Germinal center (tissue), 1 donor: ENCODE results near the gene FGD2.
A peak's percentile ranks its signal among the peaks of the same experiment; 100 is the strongest.

Source experiments
- DNase-seq: peaks from one replicate; pipeline ENCODE4 v3.0.0; 2012; ENCODE audit warnings: mixed read lengths, low spot score

FGD2 gene

DNA sequence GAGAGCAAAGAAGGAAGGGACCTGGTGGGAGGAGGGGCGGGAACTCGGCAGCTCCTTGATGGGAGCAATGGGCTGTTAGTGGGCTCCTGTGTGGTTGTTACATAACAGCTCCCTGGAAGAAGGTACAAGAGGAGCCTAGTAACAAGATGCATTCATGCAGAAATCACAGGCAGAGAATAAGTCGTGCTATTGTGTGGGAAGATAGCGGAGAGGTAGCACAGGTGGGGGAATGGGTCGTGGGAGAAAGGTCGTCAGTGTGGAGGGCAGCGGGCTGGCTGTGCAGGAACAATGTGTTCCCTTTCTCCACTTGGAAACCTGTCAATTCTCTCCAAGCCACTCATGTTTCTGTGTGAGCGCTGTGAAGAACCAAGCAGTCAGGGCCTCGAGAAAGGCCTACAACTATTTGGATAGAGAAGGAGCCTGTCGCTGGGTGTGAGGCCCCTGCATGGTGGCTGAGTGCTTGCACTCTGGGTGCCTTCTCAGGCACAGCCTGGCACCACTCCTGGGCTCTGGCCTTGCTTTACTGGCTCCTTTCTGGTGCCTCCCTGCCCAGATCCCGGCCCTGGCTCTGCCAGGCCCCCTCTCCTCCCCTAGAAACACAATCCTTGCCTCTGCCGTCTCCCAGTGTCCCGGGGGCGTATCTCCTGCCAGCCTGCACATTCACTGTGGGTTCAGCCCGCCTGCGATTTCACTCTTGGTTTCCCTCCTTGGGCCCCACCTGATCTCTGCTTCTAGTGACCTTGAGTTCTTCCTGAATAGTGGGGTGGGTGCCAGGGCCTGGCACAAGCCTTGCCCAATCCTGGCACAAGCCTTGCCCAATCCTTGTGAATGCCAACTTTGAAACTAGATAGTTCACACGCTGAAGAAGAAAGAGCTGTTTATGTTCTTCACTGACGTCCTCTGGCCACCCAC lies 7.4 kb upstream of the FGD2 start:
- DNase-seq: no peak

DNA sequence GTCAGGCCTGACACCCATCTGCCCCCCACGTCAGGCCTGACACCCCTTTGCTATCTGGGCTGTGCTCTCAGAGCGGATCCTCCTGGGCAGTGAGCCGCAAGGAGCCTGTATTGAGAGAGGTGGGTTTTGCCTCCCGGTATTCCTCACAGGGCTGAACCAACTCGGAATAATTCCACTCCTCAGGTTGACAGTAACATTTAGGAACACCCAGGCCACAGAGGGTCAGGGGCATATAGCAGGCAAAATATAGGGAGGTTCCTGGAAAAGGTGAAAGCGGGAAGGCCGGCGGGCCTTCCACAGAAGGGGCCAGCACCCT lies 6.8 kb upstream of the FGD2 start:
- no peak for DNase-seq

DNA sequence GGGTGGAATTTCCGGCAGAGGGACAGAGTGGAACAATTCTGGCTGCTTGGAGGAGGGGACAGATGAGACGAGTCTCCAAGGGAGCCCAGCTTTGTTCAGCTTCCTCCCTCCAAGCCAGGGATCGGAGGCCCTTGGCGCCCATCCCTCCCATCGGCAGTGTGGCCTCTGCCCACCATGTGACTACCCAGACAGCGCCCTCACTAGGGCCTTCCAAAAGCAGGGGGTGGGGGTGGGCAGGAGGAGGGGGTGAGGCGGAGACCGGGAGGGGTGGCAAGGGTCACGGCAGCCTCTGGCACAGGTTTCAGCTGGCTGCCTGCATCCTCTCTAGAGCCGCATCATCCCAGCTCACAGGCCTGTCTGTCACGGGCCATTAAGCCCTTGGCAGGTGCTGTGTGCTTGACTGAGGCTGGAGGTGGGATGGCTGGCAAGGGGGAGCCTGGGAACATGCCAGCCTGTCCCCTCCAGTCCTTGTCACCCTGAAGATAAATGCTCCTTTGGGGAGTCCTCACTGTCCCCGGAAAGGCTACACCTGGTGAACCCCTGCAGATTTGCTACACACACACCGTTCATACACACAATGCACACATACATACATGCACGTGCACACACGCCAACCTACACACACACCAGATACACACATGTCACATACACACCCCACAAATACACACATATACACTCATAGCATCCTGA lies 6.2 kb upstream of the FGD2 start:
- no peak for DNase-seq

DNA sequence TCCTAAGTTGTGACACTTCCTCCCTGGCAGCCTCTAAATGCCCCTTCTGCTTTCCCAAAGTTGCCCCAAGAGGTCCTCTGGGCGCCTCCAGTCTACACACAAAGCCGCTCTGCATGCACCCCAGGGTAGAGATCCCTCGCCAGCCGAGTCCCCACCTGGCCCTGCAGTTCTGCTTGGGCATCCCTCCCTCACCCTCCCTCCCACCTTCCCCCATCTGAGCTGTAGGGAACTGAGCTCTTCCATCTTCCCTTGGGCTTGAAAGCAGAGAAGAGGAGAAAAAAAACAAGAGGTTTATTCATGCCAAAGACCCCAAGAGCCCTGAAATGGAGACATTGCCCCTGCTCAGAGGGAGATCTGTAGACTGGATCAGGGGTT lies 5.7 kb upstream of the FGD2 start:
- no peak for DNase-seq

DNA sequence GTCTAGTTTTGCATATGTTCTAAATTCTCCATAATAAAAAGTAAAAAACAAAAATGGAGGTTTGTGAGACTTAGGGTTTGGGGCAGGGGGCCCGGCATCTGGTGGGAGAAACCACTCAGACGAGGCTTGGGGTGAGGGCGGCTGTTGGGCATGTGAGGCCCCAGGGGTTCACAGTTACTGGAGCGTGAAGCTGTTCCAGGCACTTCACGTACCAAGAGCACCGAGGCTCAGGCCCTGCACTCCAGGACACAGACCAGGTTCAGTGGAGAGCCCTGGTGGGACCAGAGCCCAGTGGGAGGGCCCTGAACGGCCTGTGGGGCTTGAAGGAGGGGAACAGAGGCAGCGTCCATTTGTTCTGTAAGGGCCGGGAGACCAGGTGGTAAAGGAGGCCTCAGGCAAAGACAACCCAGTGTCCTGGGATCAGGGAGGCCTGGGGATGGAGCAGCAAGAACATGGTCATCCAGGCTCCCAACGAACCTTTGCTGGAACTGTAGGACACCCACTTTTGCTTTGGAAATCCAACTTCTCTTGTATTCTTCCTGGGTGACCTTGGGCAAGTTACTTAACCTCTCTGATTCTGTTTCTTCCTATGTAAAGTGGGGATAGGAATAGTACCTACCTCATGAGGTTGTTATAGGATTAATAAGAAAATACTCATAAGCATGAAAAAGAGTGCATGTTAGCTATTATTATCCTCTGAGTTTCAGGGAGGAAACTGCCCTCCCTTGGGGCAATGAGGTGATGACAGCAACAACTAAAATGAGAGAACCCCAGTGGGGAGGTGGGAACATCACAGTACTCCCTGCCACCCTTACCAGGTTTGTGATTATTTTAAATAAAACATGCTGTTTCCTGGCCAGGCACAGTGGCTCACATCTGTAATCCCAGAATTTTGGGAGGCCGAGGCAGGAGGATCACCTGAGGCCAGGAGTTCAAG lies 1.1 kb upstream of the FGD2 start:
- peak; percentile 85 for DNase-seq

DNA sequence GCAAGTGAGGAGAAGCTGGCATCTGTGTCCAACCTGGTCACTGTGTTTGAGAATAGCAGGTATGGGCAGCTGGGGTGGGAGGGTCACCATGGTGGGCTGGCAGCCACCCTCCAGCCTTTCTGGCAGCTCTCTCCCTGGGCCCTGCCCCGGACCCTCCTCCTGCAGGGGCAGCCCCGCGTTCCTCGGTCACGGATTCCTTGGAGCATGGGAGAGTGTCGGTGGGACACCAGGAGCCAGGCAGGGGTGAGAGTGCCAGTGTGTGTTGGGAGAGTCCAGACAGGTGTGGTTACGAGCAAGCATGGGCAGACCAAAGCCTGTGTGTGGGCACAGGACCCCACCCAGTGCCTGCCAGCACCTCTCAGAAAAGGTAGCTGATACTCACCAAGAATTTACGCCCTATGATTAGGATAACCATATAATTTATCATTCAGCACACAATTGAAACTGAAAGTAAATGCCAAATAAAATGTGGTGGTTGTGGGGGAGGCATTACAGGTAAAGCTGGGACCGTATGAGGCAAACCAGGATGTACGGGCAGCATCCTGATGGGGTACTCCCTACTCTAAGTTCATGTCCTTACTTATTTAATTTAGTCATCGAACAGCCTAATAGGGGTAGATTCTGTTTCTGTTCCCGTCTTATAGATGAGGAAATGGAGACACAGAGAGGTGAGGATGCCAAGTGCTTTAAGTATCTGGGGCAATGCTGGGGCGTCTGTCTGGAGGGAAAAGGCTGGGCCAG lies 542 bp downstream of the FGD2 start:
- peak; percentile 22 for DNase-seq

DNA sequence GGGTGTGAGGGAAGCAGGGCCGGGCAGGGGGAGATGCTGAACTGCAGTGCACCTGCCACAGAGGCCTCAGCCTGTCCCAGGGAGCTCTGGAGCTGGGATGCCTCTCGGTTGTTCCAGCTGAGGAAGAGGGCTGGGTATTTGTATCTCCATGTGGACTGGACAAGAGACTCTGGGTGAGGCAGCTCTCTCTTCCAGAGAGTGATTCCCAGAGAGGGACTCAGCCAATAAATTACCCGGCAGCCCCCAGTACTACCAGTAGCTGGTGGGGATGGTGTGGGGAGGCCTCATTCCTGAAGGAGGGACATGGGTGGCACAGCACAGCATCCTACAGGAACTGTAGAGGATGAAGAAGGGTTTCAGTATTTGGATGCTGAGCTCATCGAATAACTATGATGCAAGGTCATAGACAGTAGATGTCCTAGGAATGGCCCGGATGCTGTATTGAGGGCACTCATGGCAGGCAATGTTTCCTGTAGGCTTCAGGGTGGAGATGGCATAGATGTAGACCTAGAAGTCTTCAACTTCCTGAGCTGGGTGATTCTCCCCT lies 1.4 kb downstream of the FGD2 start:
- DNase-seq: no peak

DNA sequence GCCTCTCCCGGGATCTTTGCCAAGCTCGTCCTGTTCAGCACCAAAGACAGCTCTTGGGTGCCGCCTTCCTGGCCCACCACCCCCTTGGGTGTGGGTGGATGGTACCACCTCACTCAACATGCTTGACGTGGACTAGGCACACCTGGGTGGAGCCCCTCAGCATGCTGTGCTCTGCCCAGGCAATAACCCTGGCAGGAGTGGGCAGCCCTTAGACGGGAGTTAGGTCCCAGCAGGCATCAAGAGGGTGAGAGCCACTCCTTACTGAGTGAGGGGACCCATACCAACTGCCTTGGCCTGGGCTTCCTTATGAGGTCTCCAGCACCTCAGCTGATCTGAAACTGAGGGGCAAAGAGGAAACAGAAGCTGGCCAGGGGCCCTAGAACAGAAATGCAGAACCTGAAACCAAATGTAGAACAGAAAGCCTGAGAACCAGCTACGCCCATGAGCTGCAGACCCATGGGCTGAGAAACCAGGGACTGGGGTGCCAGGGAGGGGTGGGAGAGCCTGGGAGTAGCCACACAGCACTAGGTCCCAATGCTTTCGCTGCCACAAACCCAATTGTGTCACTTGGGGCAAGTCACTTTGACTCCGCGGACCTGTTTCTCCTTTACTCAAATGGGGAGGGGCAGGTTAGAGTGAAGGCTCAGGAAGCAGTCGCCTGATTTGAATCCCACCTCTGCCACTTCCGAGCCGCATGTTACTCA lies 2.0 kb downstream of the FGD2 start:
- DNase-seq: peak; percentile 71

DNA sequence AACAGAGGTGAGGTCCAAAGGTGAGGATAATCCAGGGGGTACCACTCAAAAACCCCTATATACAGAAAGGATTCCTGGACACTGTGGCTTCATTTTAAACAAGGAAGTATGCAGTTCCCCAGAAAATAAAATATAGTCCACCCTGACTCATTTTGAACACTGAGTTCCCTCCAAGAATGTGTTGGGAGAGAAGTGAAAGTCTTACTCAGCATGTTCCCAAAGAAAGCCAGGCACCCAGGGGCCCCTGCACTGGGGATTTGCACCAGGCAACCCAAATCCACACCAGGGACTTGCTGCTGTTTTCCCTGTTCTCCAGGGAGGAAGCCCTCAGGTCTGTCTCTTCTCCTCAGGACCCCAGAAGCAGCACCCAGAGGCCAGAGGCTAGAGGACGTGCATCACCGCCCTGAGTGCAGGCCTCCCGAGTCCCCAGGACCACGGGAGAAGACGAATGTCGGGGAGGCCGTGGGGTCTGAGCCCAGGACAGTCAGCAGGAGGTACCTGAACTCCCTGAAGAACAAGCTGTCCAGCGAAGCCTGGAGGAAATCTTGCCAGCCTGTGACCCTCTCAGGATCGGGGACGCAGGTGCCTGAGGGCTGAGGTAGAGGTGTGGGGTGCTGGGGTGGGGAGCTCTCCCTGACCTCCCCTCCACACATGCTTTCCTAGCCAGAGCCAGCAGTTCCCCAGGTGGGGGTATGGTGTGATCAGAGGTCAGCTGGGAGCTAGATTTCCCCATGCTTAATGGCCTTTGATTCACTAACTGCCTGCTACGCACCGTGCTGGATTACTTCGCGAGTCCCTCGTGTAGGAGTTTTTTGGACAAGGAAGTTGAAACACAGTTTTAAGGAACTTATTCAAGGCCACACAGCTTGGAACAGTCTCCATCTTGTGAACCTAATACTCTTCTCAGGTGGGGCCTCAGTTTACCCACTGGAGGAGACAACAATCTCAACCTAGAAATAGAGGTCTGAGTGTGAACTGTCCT lies 3.3 kb downstream of the FGD2 start:
- DNase-seq: no peak

DNA sequence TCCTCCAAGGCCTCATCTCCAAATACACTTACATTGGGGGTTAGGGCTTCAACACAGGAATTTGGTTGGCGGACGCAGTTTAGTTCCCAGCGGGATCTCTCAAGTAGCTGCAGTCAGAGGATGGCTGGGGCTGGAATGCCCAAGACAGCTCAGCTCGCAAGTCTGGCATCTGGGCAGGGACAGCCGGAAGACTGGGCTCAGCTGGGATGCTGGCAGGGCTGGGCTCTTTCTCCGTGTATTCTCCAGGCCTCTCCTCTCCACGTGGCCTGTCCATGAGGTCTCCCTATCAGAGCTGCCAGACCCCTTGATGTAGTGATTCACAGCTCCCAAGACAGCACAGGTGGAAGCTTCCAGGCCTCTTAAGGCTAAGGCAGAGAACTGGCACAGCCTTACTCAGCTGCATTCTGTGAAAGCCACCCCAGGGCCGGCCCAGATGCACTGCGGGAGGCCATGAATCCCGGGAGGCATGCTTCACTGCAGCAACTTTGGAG lies 5.0 kb downstream of the FGD2 start:
- DNase-seq: no peak

DNA sequence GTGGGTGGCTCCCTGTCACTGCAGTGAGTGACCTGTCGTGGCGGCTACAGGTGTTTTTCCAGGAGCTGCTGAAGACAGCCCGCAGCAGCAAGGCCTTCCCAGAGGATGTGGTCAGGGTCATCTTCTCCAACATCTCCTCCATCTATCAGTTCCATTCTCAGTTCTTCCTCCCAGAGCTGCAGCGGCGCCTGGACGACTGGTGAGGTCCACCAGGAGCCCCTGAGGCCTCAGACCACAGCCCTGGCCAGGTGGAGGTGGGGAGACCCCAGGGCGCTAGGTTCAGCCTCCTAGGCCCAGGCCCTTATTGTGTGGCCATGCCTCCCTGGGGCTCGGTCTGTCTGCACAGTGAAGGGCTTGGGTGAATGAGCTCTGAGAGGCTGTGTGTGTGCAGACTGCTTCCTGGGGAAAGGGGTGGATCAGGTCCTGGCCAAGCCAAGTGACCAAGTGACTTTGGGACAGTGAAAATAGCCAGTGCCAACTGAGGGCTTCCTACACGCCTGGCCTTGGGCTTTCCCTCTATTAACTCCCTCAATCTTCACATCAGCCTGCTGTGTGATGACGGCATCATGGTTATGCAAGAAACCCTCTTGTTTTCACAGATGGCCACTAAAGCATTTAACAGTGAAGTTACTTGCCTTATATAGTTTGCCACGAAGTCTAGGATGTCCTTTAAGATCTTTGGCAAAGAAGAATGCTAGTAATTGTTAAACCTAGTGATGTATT lies 6.4 kb downstream of the FGD2 start:
- DNase-seq: no peak

DNA sequence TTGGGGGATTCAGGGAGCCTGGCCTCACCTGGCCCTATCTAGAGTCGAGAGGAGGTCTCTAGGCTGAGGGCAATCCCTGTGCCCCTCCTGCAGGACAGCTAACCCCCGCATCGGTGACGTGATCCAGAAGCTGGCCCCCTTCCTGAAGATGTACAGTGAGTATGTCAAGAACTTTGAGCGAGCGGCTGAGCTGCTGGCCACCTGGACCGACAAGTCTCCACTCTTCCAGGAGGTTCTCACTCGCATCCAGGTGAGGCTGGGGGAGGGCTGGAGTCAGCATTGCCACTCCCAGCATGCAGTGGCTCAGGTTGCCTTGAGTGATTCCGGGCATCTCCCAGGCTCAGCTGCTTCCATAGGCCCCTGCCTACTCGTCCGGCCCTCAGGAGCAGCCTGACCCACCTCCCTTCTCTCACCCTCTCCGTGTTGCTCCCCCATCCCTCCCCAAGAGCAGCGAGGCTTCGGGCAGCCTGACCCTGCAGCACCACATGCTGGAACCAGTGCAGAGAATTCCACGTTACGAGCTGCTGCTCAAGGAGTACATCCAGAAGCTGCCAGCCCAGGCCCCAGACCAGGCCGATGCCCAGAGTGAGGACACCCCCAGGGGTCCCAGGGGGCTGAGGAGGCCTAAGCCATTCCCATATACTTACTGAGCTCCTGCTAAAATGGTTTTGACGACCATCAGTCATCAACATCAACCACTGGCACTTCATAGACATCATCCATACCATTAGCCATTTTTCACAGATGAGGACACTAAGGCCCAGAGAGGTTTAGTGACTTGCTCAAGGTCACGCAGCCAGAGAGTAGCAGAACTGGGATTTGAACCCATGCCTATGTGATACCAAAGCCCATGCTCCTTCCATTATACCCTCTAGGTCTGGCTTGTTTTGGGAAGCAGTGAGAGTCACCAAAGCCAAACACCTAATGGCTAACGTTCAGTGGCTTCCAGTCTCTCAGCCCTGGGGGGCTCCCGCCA lies 8.3 kb downstream of the FGD2 start:
- DNase-seq: no peak

DNA sequence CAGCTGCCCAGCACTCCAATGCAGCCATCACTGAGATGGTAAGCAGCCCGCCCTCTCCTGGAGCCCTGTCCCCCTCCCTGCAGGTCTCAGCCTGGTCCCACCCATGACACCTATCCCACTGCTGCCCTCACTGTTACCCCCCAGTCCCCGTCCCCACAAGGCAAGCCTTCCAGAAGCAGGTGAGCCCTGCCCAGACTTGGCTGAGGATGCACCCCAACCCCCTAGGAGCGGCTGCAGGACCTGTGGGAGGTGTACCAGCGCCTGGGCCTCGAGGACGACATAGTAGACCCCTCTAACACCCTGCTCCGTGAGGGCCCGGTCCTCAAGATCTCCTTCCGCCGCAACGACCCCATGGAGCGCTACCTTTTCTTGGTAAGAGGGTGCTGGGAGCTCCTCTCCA lies 9.2 kb downstream of the FGD2 start:
- no peak for DNase-seq

DNA sequence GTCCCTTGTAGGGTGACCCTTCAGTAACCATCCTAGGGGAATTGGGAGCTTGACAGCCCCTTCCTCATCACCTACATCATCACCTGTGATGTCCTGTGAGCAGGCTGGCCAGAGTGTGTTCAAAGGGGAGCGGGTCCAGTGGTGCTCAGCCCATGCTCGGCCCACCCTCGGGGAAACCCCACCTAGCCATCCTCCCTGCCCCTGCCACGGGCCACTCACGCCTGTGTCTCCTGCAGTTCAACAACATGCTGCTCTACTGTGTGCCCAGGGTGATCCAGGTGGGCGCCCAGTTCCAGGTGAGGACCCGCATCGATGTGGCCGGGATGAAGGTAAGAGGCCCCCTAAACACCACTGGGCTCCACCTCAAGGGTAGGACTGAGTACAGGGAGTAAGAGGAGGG lies 10.1 kb downstream of the FGD2 start:
- DNase-seq: no peak

DNA sequence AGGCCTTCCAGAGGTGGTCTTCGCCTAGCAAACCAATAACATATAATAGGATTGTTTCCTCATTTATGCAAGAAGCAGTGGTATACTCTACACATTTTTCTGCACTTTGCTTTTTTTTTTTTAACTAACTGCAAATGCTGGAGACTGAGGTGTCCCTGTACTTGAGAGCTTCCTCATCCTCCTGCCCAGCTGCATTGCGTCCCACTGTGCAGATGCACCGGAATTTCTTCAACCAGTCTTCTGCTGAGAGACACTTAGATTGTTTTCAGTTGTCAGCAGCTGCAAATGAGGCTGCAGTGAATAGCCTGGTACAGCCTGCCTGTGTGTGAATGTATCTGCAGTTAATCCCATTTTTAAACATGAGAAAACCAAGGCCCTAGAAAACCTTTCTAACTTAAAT lies 11.5 kb downstream of the FGD2 start:
- DNase-seq: no peak

DNA sequence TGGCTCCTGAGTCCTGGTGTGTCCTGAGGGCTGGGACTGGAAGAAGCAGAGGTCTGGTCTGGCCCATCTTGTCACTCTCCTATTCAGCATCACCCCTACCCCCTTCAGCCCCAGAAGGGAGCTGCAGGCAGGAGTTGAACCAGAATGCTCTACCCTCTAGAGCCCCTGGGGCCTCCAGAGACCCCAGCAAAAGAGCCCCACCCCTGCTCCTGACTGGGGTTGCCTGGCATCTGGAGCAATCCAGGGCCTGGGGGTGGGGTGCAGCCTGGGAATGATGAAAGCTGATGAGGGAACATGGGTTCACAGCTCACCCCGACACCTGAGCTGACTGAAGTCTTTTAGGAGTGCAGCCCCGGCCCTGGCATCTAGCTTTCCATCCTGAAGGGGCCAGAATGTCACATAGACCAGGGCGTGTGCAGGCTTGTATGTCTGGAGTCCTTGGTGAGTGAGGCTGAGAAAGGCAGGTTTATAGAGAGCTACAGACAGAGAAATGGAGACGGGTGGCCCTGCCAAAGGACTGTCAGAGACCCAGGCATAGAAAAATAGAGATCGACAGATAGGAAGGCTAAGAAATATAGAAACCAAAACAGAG lies 12.2 kb downstream of the FGD2 start:
- no peak for DNase-seq
